ENCODE measurements around the gene OCA2.
"Not testable (repeated sequence)": the region's sequence is repeated elsewhere in the genome, so short reads cannot be mapped to it uniquely, and the experiment has no call there.

Gene OCA2

DNA sequence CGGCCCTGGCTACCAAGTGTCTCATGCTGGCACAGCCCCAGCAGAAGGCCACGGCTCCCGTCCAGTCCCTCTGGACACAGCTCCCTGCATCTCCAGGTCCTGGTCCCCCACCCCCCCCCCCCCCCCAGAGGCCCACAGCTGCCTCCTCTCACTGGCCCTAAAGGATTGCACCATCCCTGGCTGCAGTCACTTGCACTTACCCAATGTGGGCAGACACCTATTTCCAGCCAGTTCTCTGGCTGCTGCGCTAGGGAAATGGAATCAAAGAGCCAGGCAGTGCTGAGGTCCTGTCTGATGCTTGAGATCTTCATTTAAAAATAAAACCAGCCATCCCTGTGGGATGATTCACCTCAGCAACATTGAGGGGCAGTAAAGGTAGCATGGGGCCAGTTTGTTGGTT lies 346.4 kb downstream of the OCA2 start:
- DNase-seq, result no peak

- DNase-seq, result no peak
Measured at GRCh38 chr15:27747997-27748396, 351.1 kb downstream of the OCA2 start.

DNA sequence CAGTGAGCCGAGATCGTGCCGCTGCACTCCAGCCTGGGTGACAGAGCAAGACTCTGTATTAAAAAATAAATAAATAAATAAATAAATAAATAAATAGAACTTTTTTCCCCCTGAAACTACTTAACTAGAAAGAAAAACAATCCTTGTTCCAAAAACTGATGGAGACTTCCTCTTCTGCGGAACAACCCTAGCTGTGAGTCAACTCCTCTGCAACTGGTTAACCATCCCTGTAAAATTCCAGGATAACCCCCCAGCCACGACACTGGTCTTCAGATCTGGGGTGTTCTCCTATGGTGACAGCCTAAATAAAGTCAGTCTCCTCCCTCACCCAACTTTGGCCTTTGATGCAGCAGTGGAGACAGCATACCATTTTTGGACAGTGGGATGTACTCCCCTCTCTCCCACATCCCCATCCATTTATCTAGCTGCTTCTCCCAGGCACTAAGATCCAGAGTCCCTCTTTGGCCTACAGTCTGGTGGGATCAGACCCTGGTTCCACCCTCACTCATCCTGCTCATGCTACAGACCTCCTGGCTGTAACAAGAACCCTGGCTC lies 352.6 kb downstream of the OCA2 start:
- DNase-seq, result no peak

GRCh38 chr15:27744641-27745040 lies 354.5 kb downstream of the OCA2 start:
- DNase-seq, result no peak

DNA sequence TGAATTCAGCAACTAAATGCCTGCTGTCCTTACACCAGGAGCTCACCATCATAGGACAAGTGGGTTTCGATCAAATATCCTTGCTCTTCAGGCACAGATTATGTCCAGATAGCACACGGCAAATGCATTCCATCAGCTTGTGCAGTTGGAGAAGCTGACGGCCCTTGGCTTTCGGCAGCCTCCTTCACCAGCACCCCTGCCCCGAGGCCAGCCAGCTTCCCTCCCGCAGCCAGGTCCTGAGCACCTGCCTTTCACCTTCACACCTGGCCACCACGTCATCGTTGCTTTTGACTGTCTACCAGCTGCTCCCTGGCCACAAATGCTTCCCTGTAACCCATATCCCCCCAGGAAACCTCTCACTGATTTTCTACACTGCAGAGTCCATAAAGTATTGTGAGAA lies 355.5 kb downstream of the OCA2 start:
- no peak for DNase-seq

DNA sequence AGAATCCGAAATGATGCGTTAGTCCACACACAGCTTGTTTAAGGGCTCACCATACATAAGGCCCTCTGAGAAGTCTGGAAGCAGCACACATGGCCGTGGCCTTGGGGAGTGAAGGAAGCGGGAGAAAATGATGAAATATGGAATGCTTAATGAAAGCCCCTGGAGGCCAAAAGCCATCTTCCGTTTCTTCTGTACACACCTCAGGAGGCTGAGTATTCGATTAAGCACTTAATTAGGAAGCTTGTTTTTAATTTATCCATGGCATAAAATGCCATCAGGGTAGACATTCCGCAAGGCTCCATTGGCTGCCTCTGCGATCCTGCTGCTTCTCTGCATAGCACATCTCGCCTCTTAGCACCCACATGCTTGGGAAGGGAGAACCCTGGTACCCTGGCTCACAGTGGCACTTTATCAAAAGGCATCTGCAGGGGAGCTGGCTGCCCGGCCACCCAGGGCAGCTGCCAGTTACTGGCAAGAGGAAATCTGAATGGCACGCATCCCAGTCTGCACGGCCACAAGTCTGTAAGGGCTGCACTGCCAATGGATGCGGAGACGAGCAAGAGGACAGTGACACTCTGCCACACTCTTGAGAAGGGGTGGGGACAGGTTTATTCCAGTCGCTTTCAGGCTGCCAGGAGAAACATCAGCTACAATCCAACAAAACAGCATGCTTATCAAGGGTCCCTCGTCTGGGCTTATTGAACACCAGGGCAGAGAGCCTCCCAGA lies 356.2 kb downstream of the OCA2 start:
- DNase-seq, result no peak

GRCh38 chr15:27741226-27741860 lies 357.8 kb downstream of the OCA2 start:
- no peak for DNase-seq

- no peak for DNase-seq
Measured at GRCh38 chr15:27734785-27735495, 364.2 kb downstream of the OCA2 start.

- DNase-seq, result no peak
Measured at GRCh38 chr15:27731776-27732175, 367.3 kb downstream of the OCA2 start.

DNA sequence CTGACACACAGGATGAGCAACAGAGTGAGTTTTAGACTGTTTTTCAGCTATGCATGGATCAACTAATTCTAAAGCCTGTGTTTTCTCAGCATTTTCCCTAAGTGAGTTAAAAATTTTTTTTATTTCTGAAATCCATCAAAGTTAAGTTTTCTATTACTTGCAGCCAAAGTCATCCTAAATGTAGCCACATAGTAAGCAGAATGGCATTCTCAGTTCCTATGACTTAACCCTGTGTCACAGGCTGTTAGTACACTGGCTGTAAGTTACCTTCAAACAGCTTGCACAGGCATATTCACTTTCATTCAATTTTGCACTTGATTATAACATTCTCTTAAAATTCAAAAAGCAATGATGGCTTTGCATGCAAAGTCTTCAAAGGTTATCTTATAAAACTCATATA lies 368.2 kb downstream of the OCA2 start:
- DNase-seq, result no peak

DNA sequence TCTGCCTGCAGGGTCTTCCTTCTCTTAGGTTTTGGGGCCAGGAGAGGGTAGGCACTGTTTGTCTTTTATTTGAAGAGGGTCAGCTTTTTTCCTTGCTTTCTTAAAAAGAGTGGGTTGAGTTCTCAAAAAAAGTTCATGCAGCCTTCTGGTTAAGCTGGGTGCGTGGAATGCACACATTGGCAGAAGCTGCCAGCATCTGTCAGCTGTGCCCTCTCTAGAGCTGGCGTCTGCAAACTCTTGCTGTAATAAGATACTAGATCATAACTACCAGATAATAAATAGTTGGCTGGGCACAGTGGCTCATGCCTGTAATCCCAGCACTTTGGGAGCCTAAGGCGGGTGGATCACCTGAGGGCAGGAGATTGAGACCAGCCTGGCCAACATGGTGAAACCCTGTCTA lies 373.4 kb downstream of the OCA2 start:
- no peak for DNase-seq

- DNase-seq, result no peak
Measured at GRCh38 chr15:27723821-27724220, 375.3 kb downstream of the OCA2 start.

DNA sequence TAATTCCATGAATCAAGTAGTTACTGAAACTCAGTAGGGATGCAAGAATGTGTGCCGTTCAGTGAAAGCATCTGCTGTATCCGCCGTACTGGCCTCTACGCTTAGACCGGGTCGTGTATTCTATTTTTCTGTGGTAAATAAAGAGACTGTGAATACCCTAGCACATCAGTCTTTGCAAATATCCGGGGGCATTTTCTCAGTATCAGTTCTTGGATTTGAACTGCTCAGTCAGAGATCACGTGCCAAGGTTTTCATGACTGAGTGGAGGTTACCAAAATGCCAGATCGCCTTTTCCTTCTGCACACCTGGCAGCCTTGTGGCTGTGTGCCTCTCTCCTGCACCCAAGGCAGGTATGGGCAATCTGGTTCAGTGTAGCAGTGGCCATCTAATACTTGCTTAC lies 377.0 kb downstream of the OCA2 start:
- DNase-seq, result no peak

GRCh38 chr15:27714675-27715074 lies 384.4 kb downstream of the OCA2 start:
- no peak for DNase-seq

DNA sequence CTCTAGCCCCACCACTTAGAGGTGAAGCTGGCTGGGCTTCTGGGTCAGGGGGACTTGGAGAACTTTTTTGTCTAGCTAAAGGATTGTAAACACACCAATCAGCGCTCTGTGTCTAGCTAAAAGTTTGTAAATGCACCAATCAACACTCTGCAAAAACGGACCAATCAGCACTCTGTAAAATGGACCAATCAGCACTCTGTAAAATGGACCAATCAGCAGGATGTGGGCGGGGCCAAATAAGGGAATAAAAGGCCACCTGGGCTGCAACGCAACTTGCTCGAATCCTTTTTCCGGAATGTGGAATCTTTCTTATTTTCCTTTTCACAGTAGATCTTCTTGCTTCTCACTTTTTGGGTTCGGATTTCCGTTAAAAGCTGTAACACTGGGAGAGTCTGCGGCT lies 385.3 kb downstream of the OCA2 start:
- not testable (repeated sequence) for DNase-seq

DNA sequence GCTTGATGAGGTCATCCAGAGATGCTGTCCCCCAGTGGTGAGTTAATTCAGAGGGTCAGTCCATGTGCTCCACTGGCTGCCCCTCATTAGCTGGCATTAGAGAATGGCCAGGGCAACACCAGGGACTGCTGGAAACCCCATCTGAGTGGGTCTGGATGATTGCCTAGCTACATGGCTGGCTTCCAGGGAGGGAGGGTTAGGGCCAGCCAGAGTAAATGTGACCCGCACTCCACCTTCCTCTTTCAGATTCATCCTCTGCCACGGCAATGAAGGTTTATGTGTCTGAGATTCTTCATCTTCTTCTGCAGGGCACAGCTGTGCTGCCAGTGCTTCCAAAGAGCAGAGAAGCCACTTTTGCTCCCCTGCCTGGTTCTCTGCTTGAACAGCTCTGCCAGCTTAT lies 391.9 kb downstream of the OCA2 start:
- no peak for DNase-seq

- DNase-seq, result no peak
Measured at GRCh38 chr15:27706300-27706699, 392.8 kb downstream of the OCA2 start.

GRCh38 chr15:27705056-27705455 lies 394.1 kb downstream of the OCA2 start:
- no peak for DNase-seq
